ENCODE data around the gene CCDC83.

The CCDC83 gene

GRCh38 chr11:85961930-85962363 is 106.8 kb downstream of the CCDC83 start:
- TF ChIP-seq USF1 (IDR thresholded peaks at IDR 0.05): no peak
- TF ChIP-seq FOXM1 (IDR thresholded peaks at IDR 0.05; ENCODE audit: borderline replicate concordance, low read depth): no peak
- TF ChIP-seq TAF1 (IDR thresholded peaks at IDR 0.05; ENCODE audit: low read depth): no peak
- no peak for TF ChIP-seq ZBTB7A (IDR thresholded peaks at IDR 0.05; ENCODE audit: low read depth)
- TF ChIP-seq NFIC (IDR thresholded peaks at IDR 0.05): no peak
- TF ChIP-seq CEBPB (IDR thresholded peaks at IDR 0.05): no peak
- TF ChIP-seq EGR1 (IDR thresholded peaks at IDR 0.05): no peak
- TF ChIP-seq CREB1 (IDR thresholded peaks at IDR 0.05; ENCODE audit: low read depth): no peak
- TF ChIP-seq TEAD4 (IDR thresholded peaks at IDR 0.05): no peak
- no peak for TF ChIP-seq MAX (IDR thresholded peaks at IDR 0.05)
- no peak for TF ChIP-seq EP300 (IDR thresholded peaks at IDR 0.05; ENCODE audit: borderline replicate concordance)
- TF ChIP-seq TCF12 (IDR thresholded peaks at IDR 0.05; ENCODE audit: low read depth): no peak
- no peak for TF ChIP-seq RAD21 (IDR thresholded peaks at IDR 0.05; ENCODE audit: low read depth)

GRCh38 chr11:85965202-85965601 is 110.0 kb downstream of the CCDC83 start:
- TF ChIP-seq CREB1 (IDR thresholded peaks at IDR 0.05; ENCODE audit: low read depth) (no peak), FOXM1 (IDR thresholded peaks at IDR 0.05; ENCODE audit: borderline replicate concordance, low read depth) (no peak), CEBPB (IDR thresholded peaks at IDR 0.05) (no peak), REST (IDR thresholded peaks at IDR 0.05; ENCODE audit: low read depth) (no peak), NFIC (IDR thresholded peaks at IDR 0.05) (no peak), YY1 (IDR thresholded peaks at IDR 0.05; ENCODE audit: low read depth) (no peak), RAD21 (IDR thresholded peaks at IDR 0.05; ENCODE audit: low read depth) (no peak), EP300 (IDR thresholded peaks at IDR 0.05; ENCODE audit: borderline replicate concordance) (no peak), TEAD4 (IDR thresholded peaks at IDR 0.05) (no peak)

GRCh38 chr11:85967457-85967856 is 112.3 kb downstream of the CCDC83 start:
- TF ChIP-seq RAD21 (IDR thresholded peaks at IDR 0.05; ENCODE audit: low read depth) (no peak), USF1 (IDR thresholded peaks at IDR 0.05) (no peak), EP300 (IDR thresholded peaks at IDR 0.05; ENCODE audit: borderline replicate concordance) (no peak), YY1 (IDR thresholded peaks at IDR 0.05; ENCODE audit: low read depth) (no peak), TCF12 (IDR thresholded peaks at IDR 0.05; ENCODE audit: low read depth) (no peak), ZBTB7A (IDR thresholded peaks at IDR 0.05; ENCODE audit: low read depth) (no peak), NFIC (IDR thresholded peaks at IDR 0.05) (no peak), CREB1 (IDR thresholded peaks at IDR 0.05; ENCODE audit: low read depth) (no peak), EGR1 (IDR thresholded peaks at IDR 0.05) (no peak), TAF1 (IDR thresholded peaks at IDR 0.05; ENCODE audit: low read depth) (no peak), MAX (IDR thresholded peaks at IDR 0.05) (no peak)
